Activated CD4-positive, CD25-positive, alpha-beta regulatory T cell treated with anti-CD3 and anti-CD28 coated beads, Interleukin-2, amount 50 U/mL, for 16 hours (primary cell): ENCODE measurements around the gene RPS25.
"Not testable (repeated sequence)": the region's sequence is repeated elsewhere in the genome, so short reads cannot be mapped to it uniquely, and the experiment has no call there.

Experiments
- DNase-seq: peaks from one replicate; pipeline ENCODE4 v3.0.0-alpha.2; 2020; ENCODE audit warnings: low read depth, low spot score

Gene RPS25

DNA sequence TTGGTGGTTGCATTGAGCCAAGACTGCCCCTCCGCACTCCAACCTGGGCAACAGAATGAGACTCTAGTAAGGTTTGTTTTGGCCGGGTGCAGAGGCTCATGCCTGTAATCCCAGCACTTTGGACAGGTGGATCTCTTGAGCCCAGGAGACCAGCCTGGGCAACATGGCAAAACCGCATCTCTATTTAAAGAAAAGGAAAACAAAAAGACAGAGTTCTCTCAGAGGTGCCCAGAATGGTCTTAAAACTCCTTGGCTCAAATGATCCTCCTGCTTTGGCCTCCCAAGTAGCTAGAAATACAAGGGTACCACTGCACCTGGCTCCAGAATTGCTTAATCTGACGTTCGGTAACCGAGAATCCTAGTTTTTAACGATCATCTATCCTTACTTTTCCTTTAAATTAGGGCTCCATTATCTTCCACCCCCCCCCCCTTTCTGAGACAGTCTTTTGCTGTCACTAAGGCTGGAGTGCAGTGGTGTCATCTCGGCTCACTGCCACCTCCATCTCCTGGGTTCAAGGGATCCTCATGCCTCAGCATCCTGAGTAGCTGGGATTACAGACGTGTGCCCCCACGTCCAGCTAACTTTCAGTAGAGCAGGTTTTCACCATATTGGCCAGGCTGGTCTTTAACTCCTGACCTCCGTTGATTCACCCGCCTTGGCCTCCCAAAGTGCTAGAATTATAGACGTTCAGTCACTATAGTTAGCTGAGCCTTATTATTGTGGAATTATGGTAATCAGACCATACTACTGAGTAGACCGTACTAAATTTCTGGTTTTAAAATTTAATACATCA is 1.7 kb downstream of the RPS25 start:
- DNase-seq: no peak

DNA sequence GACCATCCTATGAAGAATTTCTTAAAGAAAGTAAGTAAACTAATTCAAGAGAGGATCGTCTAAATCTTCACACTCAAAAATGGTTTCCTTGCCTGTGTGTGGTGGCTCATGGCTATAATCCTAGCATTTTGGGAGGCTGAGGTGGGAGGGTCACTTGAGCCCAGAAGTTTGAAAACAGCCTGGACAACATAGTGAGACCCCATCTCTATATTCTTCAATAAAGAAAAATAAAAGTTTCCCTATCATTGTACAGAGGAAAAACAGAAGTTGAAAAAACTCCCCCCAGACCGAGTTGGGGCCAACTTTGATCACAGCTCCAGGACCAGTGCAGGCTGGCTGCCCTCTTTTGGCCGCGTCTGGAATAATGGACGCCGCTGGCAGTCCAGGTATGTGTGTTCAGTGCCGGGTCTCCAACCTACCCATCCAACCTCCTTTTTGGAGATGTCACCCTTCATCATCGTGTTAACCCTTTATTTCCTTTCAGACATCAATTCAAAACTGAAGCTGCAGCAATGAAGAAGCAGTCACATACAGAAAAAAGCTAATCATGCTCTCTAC is 3.0 kb downstream of the RPS25 start:
- no peak for DNase-seq

- DNase-seq: no peak
Observed at GRCh38 chr11:119014209-119014924, 3.8 kb downstream of the RPS25 start.

DNA sequence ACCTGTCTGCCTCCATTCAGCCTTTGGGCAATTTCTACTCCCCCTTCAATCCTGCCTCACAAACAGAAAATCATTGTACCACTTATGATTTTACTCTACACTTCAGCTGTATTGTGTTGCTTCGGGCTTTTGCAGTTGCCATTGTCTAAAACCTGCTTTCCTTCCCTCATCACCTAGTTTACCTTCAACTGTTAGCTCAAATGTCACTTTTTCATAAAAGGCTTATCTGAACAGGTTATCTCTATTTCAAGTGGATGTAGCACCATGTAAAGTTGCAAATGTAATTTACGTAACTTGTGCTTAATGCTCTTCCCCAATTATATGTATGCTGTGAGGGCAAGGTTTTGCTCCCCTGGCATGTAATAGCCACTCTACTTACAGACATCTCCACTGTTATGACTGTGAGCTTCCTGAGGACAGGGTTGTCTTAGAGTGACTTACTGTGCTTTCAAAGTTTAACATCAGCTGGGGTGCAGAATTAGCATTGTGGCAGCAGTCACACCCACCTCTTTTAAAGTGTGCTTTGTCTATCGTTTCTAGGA is 5.4 kb downstream of the RPS25 start:
- DNase-seq: no peak

- no peak for DNase-seq
Observed at GRCh38 chr11:119011476-119012053, 6.6 kb downstream of the RPS25 start.

DNA sequence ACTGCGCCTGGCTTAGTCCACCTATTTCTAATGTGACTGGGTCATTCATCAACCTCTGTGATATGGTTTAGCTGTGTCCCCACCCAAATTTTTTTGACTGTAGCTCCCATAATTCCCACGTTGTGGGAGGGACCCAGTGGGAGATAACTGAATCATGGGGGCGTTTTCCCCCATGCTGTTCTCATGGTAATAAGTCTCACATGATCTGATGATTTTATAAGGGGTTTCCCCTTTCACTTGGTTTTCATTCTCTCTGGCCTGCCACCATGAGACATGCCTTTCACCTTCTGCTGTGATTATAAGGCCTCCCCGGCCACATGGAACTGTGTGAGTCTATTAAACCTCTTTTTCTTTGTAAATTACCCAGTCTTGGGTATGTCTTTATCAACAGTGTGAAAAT is 11.5 kb downstream of the RPS25 start:
- no peak for DNase-seq

GRCh38 chr11:119000906-119001305 is 17.2 kb downstream of the RPS25 start:
- no peak for DNase-seq

DNA sequence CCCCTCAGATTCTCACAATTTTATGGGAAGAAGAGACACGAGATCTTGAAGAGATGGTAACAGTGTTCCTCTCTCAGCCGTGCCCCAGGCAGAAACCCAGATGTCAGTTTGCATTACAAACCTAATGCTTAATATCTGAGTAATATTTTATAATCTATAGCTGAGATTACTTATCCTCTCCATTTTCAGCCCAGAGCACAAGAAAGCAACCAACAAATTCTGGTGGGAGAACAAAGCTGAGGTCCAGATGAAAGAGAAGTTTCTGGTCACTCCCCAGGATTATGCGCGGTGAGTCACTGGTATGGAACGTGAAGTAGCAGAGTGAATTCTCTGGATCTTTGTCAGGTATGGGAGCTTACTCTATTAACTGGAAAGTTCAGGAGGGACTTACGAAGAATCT is 19.3 kb downstream of the RPS25 start:
- no peak for DNase-seq

- no peak for DNase-seq
Observed at GRCh38 chr11:118998388-118998717, 19.8 kb downstream of the RPS25 start.

DNA sequence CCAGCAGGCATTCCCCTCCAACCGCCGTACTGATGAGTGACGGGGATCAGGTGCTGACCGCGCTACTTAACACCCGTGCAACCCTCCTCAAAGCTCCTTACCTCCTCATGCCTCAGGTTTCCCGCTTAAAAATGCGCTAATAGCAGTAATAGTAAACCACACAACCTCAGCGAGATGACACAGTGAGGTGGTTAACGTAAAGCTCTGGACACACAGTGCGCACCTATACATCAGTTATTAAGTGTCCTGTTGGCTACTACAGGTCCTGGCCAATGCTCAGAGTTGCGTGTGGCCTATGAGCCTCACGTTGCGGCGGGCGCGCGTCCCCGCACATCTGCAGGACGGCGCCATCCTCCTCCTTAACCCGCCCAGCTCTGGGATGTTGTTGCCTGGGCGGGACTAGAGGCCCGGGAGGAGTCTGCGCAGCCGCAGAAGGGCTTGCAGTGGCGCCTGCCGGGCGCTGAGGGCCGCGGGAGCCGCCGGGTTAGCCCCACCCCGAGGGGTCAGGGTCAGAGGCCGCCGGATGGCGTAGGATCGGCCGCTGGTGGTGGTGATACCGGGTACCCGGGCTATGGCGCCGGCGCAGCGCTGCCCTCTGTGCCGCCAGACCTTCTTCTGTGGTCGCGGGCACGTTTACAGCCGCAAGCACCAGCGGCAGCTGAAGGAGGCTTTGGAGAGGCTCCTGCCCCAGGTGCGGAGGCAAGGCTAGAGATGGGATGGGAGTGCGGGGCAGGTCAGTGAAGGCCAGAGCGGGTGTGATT is 20.3 kb downstream of the RPS25 start, which contains the start of gene CENATAC:
Gene CENATAC, plus strand, starts transcription at position 512 of the 761 bp plus-strand sequence. Its CDS starts 60 bp downstream, at position 572.
- peak; percentile 90 for DNase-seq

DNA sequence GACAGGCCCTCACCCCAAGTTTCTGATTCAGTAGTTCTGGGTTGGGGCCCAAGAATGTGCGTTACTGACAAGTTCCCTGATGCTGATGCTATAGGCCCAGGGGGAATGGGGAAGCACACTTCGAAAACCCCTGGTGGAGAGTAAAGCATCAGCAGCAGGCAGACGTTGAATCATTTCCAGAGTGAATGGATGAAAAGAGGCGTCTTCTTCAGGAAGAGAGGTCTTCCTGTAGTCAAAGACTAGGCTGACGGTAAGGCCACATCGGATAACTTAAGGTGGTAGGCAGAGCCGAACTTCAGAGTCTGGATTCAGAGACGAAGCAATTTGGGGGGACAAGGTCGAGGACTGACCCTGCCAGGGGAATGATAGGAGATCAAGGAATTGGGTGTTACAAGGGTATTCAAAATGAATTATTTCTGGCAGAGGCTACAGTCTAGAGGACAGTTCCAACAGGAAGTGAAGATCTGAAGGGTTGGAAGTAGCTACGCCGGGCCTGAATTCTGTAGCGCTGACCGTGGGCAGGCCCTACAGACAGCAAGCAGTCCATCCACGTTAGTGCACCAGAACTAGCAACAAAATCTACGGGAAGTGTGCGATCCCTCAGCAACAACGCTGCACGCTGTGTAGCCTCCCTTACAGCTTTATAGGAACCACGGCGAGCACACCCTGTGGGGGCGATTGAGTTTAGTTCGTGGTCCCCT is 21.1 kb downstream of the RPS25 start:
- DNase-seq: no peak

- not testable (repeated sequence) for DNase-seq
Observed at GRCh38 chr11:118991486-118992038, 26.6 kb downstream of the RPS25 start.

GRCh38 chr11:118988280-118988679 is 29.9 kb downstream of the RPS25 start:
- DNase-seq: no peak

DNA sequence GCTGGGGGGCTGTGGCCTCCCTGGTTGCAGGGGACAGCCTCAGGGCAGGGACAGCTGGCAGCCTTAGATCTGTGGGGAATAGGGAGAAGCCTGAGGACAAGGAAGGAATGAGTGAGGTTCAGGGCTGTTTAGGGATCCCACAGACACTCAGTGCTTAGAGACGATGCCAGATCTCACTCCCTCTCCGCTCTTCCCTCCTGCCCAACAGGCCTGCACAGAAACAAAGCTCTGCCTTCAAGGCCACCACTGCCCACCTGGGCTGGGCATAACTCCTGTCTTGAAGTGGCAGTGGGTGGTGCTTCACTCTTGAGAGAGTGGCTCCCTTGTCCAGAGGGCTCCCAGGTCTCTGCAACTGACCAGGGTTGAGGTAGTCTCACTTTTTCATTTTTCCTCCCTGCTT is 33.3 kb downstream of the RPS25 start:
- no peak for DNase-seq

DNA sequence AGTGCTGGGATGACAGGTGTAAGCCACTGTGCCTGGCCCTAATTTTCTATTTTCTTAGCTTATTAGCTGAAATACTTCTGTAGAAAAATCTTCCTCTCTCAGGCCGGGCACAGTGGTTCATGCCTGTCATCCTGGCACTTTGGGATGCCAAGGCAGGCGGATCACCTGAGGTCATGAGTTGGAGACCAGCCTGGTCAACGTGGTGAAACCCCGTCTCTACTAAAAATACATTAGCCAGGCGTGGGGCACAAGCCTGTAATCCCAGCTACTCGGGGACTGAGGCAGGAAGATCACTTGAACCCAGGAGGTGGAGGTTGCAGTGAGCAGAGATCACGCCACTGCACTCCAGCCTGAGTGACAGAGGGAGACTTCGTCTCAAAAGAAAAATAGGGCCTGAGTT is 33.8 kb downstream of the RPS25 start:
- not testable (repeated sequence) for DNase-seq

GRCh38 chr11:118980191-118980881 is 37.8 kb downstream of the RPS25 start:
- DNase-seq: no peak

- DNase-seq: no peak
Observed at GRCh38 chr11:118979434-118979833, 38.7 kb downstream of the RPS25 start.

- DNase-seq: no peak
Observed at GRCh38 chr11:118975771-118976709, 42.1 kb downstream of the RPS25 start.

DNA sequence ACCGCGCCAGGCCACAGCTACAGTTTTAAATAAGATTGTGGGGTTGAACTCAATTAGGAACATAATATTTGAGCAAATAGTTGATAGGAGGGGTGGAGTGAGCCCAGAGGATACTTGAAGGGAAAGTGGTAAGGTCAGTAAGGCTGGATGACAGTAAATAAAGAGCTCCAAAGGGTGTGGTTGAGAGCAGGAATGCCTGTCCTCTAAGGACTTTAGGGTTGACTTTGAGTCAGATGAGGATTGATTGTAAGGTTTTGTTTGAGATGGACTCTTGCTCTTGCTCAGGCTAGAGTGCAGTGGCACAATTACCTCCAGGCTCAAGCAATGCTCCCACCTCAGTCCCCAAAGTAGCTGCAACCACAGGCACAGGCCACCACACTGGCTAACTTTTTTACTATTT is 44.2 kb downstream of the RPS25 start:
- no peak for DNase-seq
